Activated CD4-positive, alpha-beta T cell treated with anti-CD3 and anti-CD28 coated beads, Interleukin-2, Interleukin-4, amounts not matched to agents 100 ng/mL and 50 ng/mL, durations not matched to agents 16 hours and 8 hours (primary cell): ENCODE data around the gene PPDPF.
A peak's percentile ranks its signal among the peaks of the same experiment; 100 is the strongest.

Source experiments
- DNase-seq: peaks from one replicate; pipeline ENCODE4 v3.0.0-alpha.2; 2020; ENCODE audit warnings: low spot score

Gene PPDPF

DNA sequence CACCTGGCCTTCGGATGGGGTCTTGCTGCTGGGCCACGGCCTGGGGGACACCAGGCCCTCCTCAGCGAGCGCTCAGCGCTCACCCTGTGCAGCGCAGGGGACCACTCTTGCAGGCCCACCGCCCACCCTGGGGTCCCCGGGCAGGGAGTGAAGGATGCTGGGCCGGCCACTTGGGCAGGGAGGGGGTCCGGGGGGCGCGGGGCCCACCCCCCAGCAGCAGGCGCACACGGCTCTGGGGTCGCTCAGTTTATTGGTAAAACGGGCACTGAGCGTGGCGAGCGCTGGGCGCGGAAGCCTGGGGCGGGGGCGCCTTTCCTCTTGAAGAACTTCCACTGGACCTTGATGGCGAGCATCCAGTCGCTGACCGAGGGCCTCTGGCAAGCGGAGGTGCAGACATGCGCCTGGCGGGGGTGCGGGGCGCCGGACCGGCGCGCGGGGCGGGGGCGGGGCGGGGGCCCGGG is 32.8 kb upstream of the PPDPF start:
- no peak for DNase-seq

DNA sequence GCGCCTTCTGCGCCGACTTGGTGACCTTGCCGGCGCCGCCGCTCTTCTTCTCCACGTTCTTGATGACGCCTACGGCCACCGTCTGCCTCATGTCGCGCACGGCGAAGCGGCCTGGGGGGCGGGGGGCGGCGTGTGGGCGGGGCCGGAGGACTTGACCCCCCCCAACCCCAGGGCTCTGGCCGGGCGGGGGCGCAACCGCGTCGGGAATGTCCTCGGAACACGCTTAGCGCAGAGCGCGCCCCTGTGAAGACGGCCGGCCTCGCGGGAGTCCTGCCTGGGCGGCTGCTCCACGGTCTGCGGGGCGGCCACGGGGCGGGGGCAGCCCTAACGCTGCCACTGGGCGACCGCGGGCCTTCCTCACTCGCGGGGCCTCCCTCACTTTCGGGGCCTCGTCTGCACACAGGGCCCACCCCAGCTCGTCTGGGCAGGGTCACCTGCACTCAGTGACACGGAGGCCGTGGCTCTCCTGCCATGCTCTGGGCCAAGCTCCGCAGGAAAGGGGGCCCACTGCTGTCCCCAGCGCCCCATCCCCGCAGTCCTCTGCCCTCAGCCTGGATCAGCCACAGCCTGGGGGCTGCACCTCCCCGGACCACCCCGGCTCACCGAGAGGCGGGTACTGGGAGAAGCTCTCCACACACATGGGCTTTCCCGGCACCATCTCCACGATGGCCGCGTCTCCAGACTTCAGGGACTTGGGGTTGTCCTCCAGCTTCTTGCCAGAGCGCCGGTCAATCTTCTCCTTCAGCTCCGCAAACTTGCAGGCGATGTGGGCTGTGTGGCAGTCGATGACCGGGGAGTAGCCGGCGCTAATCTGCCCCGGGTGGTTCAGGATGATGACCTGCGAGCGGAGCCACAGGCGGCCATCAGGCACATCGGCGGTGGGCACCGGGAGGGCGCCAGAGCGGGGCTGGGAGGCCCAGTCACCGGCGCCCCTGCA is 32.0 kb upstream of the PPDPF start:
- no peak for DNase-seq

DNA sequence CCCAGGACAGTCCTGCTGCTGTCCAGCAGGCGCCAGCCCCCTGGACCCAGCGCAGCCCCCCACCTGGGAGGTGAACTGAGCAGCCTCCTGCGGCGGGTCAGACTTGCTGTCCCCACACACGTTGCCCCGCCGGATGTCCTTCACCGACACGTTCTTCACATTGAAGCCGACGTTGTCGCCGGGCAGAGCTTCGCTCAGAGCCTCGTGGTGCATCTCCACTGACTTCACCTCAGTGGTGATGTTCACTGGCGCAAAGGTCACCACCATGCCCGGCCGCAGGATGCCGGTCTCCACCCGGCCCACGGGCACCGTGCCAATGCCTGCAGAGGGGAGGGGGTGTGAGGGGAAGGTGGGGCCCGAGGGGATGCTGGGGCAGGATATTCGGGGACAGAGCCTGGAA is 30.1 kb upstream of the PPDPF start:
- no peak for DNase-seq

DNA sequence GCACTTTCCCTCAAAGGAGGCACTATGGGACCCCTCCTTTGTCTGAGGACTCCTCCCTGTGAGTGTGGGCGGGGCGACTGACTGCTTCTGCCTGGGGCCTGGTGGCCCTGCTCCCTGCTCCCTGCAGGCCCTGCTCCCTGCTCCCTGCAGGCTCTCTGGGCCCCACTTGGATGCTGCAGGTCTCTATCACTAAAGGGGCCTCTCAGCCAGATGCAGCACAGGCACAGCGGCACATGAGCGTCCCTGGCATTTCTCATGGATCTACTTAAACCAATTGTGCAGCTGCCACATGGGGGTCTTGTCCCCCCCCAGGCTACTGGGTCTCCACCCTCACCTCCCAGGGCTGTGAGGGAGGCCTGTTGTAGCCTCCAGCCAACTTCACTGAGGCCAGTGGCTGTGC is 29.5 kb upstream of the PPDPF start:
- no peak for DNase-seq

DNA sequence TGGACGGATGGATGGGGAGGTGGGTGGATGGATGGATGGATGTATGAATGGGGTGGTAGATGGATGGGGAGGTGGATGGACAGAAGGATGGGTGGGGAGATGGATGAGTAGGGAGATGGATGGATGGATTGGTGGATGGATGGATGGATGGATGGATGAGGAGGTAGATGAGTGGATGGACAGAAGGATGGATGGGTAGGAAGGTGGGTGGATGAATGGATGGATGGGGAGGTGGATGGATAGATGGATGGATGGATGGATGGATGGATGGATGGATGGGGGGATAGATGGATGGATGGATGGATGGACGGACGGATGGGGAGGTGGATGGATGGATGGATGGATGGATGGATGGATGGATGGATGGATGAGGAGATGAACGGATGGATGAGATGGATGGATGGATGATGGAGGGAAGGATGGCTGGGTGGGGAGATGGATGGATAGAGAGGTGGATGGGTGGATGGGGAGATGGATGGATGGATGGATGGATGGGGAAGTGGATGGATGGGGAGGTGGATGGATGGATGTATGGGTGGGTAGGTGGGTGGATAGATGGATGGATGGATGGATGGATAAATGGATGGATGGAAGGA is 28.8 kb upstream of the PPDPF start:
- no peak for DNase-seq

- DNase-seq: no peak
These were observed 28.0 kb upstream of the PPDPF start for GRCh38 chr20:63492518-63492917.

DNA sequence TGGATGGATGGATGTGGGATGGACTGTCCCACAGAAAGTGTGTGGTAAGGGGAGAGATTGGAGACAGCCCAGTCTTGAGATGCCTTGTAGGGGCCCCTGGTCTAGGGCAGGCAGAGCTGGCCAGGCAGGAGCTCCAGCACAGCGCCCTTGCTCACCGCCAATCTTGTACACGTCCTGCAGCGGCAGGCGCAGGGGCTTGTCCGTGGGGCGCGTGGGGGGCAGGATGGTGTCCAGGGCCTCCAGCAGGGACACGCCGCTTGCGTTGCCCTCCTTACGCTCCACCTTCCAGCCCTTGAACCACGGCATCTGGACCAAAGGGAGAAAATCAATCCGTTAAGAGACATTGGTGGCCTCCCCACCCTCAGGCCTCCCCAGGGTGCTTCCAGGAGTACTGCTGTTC is 27.6 kb upstream of the PPDPF start:
- DNase-seq: no peak

DNA sequence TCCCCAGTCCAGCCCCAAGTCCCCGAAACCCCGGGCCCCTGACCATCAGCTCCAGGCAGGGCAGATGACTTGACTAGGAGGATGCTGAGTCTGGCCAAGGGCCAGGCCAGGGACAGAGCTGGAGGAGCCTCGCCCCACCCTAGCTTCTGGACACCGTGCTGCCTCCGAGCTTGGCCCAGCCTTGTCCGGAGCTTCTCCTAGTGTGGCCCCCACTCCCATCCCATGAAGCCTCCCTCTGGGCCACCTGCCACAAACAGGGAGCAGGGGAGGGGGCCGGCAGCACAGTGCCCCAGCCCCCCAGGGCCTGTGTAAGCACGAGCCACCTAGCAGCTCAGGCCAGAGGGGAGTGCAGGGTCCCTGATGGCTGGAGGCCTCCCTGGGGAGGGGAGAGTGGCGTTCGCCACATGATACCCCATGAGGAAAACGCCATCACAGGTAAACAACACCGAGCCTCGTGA is 27.0 kb upstream of the PPDPF start:
- no peak for DNase-seq

DNA sequence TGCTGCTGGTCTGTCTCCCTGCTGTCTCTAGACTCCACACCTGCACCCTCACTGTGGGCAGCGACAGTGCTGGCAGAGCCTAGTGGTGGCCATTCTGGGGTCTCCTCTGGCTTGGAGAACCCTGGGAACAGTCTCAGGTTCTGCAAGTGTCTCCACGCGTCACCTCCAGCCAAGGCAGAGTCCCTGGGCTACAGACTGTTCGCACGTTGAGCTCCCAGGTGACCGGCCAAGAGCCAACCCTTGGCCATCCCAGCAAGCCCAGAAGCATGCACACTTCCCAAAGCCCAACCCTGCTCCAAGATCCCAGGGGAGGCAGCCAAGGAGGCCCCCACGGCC is 26.5 kb upstream of the PPDPF start:
- no peak for DNase-seq

- DNase-seq: no peak
These were observed 26.0 kb upstream of the PPDPF start for GRCh38 chr20:63494420-63495166.

- DNase-seq: no peak
These were observed 25.3 kb upstream of the PPDPF start for GRCh38 chr20:63495167-63495720.

- peak; percentile 73 for DNase-seq
These were observed 24.6 kb upstream of the PPDPF start for GRCh38 chr20:63495741-63496595.

DNA sequence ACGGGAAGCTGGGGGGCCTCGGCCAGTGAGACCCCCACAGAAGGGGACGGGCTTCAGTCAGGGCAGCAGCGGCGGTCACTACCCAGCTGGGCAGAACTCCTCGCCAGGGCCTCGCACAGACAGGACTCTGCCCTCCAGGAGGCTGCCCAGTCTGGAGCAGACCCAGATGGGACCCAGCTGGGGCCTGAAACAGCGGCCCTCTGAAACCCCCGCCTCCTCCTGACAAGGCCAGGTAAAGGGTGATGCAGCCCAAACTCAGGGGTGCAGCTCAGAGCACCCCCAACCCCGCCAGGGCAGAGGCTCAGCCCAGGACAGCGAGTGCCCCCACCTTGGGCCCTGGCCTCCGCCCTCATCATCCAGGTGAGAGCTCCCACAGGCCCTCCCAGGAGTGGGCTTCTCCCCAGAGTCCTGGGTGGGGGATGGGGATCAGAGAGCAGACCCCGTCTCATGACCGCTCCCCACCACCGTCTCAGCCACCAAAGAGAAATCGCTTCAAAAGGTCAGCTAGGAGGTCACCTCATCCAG is 23.9 kb upstream of the PPDPF start:
- no peak for DNase-seq

DNA sequence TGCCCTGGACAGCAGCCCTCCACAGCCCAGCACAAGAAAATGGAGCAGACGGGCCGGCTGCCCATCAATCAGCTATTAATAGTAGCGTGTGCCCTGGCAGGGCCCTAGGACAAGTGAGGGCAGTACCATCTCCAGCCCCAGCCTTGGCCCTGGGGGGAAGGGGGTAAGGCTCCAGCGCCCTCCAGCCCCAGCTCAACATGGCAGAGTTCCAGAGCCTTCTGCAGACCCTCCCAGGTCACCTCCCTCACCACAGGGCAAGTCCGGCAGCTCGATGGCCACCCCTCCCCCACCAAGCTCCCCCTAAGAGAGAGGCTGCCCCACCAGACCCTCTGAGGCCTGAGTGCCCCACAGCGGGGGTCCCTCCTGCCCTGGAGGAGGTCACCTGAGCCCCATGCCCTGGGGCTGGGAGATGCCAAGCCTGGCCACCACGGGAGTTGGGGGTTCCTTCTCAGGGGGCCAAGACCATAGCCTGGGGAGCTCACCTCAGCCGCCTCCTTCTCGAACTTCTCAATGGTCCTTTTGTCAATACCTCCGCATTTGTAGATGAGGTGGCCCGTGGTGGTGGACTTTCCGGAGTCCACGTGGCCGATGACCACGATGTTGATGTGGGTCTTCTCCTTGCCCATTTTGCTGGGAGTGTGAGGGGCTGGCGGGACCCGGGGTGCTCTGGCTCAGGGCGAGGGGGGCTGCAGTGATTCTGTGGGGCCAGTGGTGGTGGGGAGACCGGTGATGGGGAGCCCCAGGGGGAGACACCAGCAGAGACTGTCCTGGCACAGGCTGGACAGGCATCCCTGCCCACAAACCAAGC is 23.2 kb upstream of the PPDPF start:
- no peak for DNase-seq

- DNase-seq: no peak
These were observed 22.3 kb upstream of the PPDPF start for GRCh38 chr20:63497946-63498935.

DNA sequence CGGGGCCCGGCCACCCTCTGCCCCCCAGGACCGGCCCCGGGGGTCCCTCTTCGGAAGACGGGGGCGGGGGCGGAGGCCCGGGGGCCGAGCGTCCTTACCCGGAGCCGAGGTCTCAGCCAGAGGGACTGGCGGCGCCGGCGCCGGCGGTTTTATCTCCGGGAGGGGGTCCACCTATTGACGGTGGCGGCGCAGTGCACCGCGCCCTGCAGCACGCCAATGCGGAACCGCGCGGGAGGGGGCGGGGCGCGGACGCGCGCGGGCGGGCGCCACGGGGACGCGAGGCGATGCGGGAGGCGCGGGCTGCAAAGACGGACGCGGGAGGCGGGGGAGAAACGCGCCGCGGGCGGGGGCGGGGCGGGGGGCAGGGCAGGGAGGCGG is 21.6 kb upstream of the PPDPF start, which contains the start of gene EEF1A2:
Gene EEF1A2 (minus strand): TSS at position 124 of the 378 bp plus-strand sequence. CDS start 1,320 bp downstream, outside the sequence.
- DNase-seq: no peak

DNA sequence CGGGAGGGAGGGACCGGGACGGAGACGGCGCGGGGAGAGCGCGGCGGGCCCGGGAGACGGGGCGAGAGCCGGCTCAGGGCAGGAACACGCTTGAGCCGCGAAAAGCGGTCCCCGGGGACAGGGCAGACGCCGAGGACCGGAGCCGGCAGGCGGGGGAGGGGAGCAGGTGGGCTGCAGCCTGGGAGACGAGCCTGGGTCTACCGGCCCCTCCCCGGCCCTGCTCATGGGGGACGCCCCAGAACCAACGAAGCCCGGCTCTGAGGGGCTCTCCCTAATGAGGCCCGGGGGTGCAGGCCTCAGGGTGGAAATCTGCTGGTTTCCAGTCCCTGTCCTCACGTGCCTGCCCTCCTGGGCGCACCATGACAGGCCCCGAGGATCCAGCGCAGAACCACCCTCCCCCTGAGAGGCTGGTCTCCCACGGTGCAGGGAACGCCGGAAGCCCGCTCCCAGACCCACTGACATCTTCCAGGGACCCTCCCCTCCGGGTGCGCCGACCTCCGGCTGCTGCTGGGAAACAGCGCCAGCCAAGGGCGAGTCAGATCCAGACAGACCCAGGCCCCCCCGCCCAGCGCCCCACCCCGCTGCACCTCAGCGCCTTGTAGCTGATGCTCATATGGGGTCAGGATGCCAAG is 21.1 kb upstream of the PPDPF start:
- no peak for DNase-seq

GRCh38 chr20:63500151-63500901 is 20.2 kb upstream of the PPDPF start:
- DNase-seq: no peak
